ENCODE results near the gene FAHD1.

Gene FAHD1

GRCh38 chr16:1845985-1846384, 19.0 kb downstream of the FAHD1 start:
- H3K4me3 ChIP-seq (ENCODE audit: low read length), result no peak overlapping the region
- no peaks in the 10 kb centered on the region for H3K4me1 ChIP-seq (ENCODE audit: control insufficient read depth, insufficient read depth, low read length)
- no peaks in the 10 kb centered on the region for H3K36me3 ChIP-seq (ENCODE audit: control insufficient read depth, insufficient read depth, low read length)
- no peak overlapping the region for H3K9ac ChIP-seq (ENCODE audit: low read length)
- no peaks in the 10 kb centered on the region for H3K9me3 ChIP-seq (ENCODE audit: control insufficient read depth, low read length)
- H3K27me3 ChIP-seq (ENCODE audit: control insufficient read depth, insufficient read depth, low read length), result no peaks in the 10 kb centered on the region

GRCh38 chr16:1846416-1846815, 19.4 kb downstream of the FAHD1 start:
- H3K9ac ChIP-seq (ENCODE audit: low read length), result no peak overlapping the region
- H3K27me3 ChIP-seq (ENCODE audit: control insufficient read depth, insufficient read depth, low read length), result no peaks in the 10 kb centered on the region
- H3K4me1 ChIP-seq (ENCODE audit: control insufficient read depth, insufficient read depth, low read length), result no peaks in the 10 kb centered on the region
- H3K36me3 ChIP-seq (ENCODE audit: control insufficient read depth, insufficient read depth, low read length), result no peaks in the 10 kb centered on the region
- no peaks in the 10 kb centered on the region for H3K9me3 ChIP-seq (ENCODE audit: control insufficient read depth, low read length)
- H3K4me3 ChIP-seq (ENCODE audit: low read length), result no peak overlapping the region

GRCh38 chr16:1850981-1851380, 24.0 kb downstream of the FAHD1 start:
- Histone ChIP-seq H3K9me3 (ENCODE audit: control insufficient read depth, low read length) (no peaks in the 10 kb centered on the region), H3K36me3 (ENCODE audit: control insufficient read depth, insufficient read depth, low read length) (no peaks in the 10 kb centered on the region), H3K4me3 (ENCODE audit: low read length) (no peak overlapping the region), H3K27me3 (ENCODE audit: control insufficient read depth, insufficient read depth, low read length) (no peaks in the 10 kb centered on the region), H3K9ac (ENCODE audit: low read length) (no peak overlapping the region), H3K4me1 (ENCODE audit: control insufficient read depth, insufficient read depth, low read length) (no peaks in the 10 kb centered on the region)

- H3K9me3 ChIP-seq (ENCODE audit: control insufficient read depth, low read length), result no peaks in the 10 kb centered on the region
- peaks cover under 1% of the 10 kb centered on the region for H3K27me3 ChIP-seq (ENCODE audit: control insufficient read depth, insufficient read depth, low read length)
- H3K4me1 ChIP-seq (ENCODE audit: control insufficient read depth, insufficient read depth, low read length), result no peaks in the 10 kb centered on the region
- no peak overlapping the region for H3K9ac ChIP-seq (ENCODE audit: low read length)
- no peak overlapping the region for H3K4me3 ChIP-seq (ENCODE audit: low read length)
- H3K36me3 ChIP-seq (ENCODE audit: control insufficient read depth, insufficient read depth, low read length), result no peaks in the 10 kb centered on the region
These were observed 24.8 kb downstream of the FAHD1 start for GRCh38 chr16:1851793-1852192.

- no peaks in the 10 kb centered on the region for H3K9me3 ChIP-seq (ENCODE audit: control insufficient read depth, low read length)
- H3K4me3 ChIP-seq (ENCODE audit: low read length), result no peak overlapping the region
- no peaks in the 10 kb centered on the region for H3K36me3 ChIP-seq (ENCODE audit: control insufficient read depth, insufficient read depth, low read length)
- no peaks in the 10 kb centered on the region for H3K4me1 ChIP-seq (ENCODE audit: control insufficient read depth, insufficient read depth, low read length)
- H3K27me3 ChIP-seq (ENCODE audit: control insufficient read depth, insufficient read depth, low read length), result peaks cover 33% of the 10 kb centered on the region
- no peak overlapping the region for H3K9ac ChIP-seq (ENCODE audit: low read length)
These were observed 30.6 kb downstream of the FAHD1 start for GRCh38 chr16:1857433-1858097.

- no peaks in the 10 kb centered on the region for H3K36me3 ChIP-seq (ENCODE audit: control insufficient read depth, insufficient read depth, low read length)
- H3K4me1 ChIP-seq (ENCODE audit: control insufficient read depth, insufficient read depth, low read length), result no peaks in the 10 kb centered on the region
- H3K27me3 ChIP-seq (ENCODE audit: control insufficient read depth, insufficient read depth, low read length), result peaks cover 33% of the 10 kb centered on the region
These were observed 31.3 kb downstream of the FAHD1 start for GRCh38 chr16:1858189-1858865.

GRCh38 chr16:1859650-1860049, 32.6 kb downstream of the FAHD1 start:
- H3K9me3 ChIP-seq (ENCODE audit: control insufficient read depth, low read length), result no peaks in the 10 kb centered on the region
- no peaks in the 10 kb centered on the region for H3K4me1 ChIP-seq (ENCODE audit: control insufficient read depth, insufficient read depth, low read length)
- no peak overlapping the region for H3K9ac ChIP-seq (ENCODE audit: low read length)
- peaks cover 33% of the 10 kb centered on the region for H3K27me3 ChIP-seq (ENCODE audit: control insufficient read depth, insufficient read depth, low read length)
- no peak overlapping the region for H3K4me3 ChIP-seq (ENCODE audit: low read length)
- H3K36me3 ChIP-seq (ENCODE audit: control insufficient read depth, insufficient read depth, low read length), result no peaks in the 10 kb centered on the region

More at GRCh38 chr16:1858189-1858865, 31.3 kb downstream of the FAHD1 start:
- no peak overlapping the region for H3K9ac ChIP-seq (ENCODE audit: low read length)
- H3K9me3 ChIP-seq (ENCODE audit: control insufficient read depth, low read length), result no peaks in the 10 kb centered on the region
- no peak overlapping the region for H3K4me3 ChIP-seq (ENCODE audit: low read length)

- Histone ChIP-seq H3K4me3 (ENCODE audit: low read length) (no peak overlapping the region), H3K9ac (ENCODE audit: low read length) (no peak overlapping the region), H3K4me1 (ENCODE audit: control insufficient read depth, insufficient read depth, low read length) (no peaks in the 10 kb centered on the region), H3K9me3 (ENCODE audit: control insufficient read depth, low read length) (no peaks in the 10 kb centered on the region), H3K27me3 (ENCODE audit: control insufficient read depth, insufficient read depth, low read length) (peaks cover 33% of the 10 kb centered on the region), H3K36me3 (ENCODE audit: control insufficient read depth, insufficient read depth, low read length) (no peaks in the 10 kb centered on the region)
These were observed 34.7 kb downstream of the FAHD1 start for GRCh38 chr16:1861730-1862129.

GRCh38 chr16:1862394-1862793, 35.4 kb downstream of the FAHD1 start:
- Histone ChIP-seq H3K9me3 (ENCODE audit: control insufficient read depth, low read length) (no peaks in the 10 kb centered on the region), H3K27me3 (ENCODE audit: control insufficient read depth, insufficient read depth, low read length) (peaks cover 26% of the 10 kb centered on the region), H3K4me3 (ENCODE audit: low read length) (no peak overlapping the region), H3K36me3 (ENCODE audit: control insufficient read depth, insufficient read depth, low read length) (no peaks in the 10 kb centered on the region), H3K9ac (ENCODE audit: low read length) (no peak overlapping the region), H3K4me1 (ENCODE audit: control insufficient read depth, insufficient read depth, low read length) (no peaks in the 10 kb centered on the region)

- H3K9me3 ChIP-seq (ENCODE audit: control insufficient read depth, low read length), result no peaks in the 10 kb centered on the region
- peaks cover 15% of the 10 kb centered on the region for H3K27me3 ChIP-seq (ENCODE audit: control insufficient read depth, insufficient read depth, low read length)
- no peak overlapping the region for H3K9ac ChIP-seq (ENCODE audit: low read length)
- no peaks in the 10 kb centered on the region for H3K36me3 ChIP-seq (ENCODE audit: control insufficient read depth, insufficient read depth, low read length)
- no peaks in the 10 kb centered on the region for H3K4me1 ChIP-seq (ENCODE audit: control insufficient read depth, insufficient read depth, low read length)
- no peak overlapping the region for H3K4me3 ChIP-seq (ENCODE audit: low read length)
These were observed 36.9 kb downstream of the FAHD1 start for GRCh38 chr16:1863681-1864460.

GRCh38 chr16:1865902-1866690, 39.1 kb downstream of the FAHD1 start:
- Histone ChIP-seq H3K9me3 (ENCODE audit: control insufficient read depth, low read length) (no peaks in the 10 kb centered on the region), H3K36me3 (ENCODE audit: control insufficient read depth, insufficient read depth, low read length) (no peaks in the 10 kb centered on the region), H3K27me3 (ENCODE audit: control insufficient read depth, insufficient read depth, low read length) (no peaks in the 10 kb centered on the region), H3K9ac (ENCODE audit: low read length) (no peak overlapping the region), H3K4me1 (ENCODE audit: control insufficient read depth, insufficient read depth, low read length) (no peaks in the 10 kb centered on the region), H3K4me3 (ENCODE audit: low read length) (no peak overlapping the region)
